NCI-H146 treated with DMSO at 0.1 percent for 48 hours (cell line): Measurements from ENCODE around the gene EPHB1.

Source experiments
- DNase-seq: peaks from one replicate; lab custom pipeline; 2025; ENCODE audit not compliant: unreplicated experiment; lab: John Stamatoyannopoulos, UW

Gene EPHB1

DNA sequence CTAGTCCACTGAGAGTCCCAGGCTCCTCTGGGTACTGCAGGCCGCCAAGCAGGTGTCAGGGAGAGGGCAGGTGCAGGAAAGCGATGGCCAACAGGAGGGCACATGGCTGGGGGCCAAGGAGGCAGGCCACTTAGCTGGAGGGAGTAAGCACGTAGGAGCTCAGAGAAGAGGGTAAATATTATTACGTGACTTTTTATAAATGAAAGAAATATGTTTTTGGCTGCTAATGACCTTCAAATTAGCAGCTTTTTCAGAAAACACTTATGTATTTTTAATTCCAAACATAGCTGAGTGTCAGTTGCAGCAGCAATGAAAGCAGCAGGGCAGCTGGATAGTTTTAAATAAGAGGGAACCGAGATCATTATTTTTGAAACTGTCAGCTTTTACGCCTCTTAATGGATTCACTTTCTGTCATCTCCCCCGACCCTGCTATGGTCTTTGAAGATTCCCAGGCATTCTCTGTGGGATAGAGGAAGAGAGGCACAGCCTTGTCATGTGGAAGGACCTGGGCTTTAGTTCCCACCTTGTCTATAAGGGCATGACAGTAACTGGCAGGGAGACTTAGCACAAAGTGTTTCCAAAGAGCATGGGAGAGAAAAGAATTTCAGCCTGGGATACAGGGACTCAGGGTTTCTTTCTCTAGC lies 477.1 kb downstream of the EPHB1 start:
- DNase-seq: peak; percentile 93

DNA sequence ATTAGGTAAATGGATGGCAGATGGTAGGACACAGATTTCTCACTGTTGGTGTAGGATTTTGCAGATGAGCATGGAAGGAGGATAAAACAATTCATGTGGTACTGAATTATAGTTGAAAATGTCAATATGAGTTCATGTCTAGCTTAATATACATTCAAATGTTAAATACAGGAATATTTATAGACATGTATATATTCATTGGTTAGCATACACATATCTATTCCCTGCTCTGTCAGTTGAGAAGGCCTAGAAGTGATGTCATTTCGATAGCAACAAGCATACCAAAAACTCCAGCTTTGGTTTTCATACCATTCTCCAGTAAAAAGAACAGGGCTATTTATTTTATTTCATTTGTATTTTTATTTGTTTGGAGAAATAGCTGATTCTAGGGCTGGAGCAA lies 497.1 kb downstream of the EPHB1 start:
- DNase-seq: no peak

DNA sequence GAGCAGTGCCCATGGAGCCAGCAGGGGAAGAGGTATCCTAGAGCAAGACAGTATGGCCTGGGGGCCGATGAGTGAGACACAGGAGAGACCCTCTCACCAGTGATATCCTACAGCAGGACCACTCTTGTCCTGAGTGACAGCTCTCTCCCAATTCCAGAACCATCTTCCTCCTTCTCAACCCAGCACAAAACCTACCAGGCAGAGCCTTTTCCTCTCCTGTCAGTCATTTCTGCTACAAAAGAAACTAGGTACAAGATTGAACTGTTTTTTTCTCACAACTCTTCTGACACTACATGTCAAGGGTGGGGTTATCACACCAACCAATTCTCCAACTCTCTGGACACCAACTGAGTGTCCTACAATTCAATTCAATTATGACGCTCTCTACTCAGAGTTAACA lies 506.6 kb downstream of the EPHB1 start:
- DNase-seq: no peak

DNA sequence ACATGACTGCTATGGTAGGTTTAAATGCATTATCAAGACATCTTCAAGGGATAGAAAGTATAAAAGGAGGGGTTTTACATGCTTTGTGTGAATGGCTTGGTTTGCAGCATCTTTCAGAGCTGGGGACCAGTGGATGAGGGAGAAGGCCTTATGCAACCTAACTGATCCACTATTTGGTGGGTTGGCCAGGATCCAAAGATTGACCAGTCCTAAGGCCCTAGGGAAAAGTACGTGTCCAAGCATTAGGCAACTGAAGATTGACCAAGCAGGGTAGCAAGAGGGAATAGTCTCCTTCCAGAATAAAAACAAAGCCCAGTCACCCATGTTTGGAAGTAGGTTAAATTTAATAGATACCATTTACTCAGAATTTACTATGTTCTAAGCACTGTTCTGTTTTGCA lies 509.3 kb downstream of the EPHB1 start:
- DNase-seq: no peak
